NCI-H1694 treated with DMSO at 0.1 percent for 48 hours (cell line): ENCODE measurements around the gene PCBP3.
"Not testable (repeated sequence)": the region's sequence is repeated elsewhere in the genome, so short reads cannot be mapped to it uniquely, and the experiment has no call there.

Source experiments
- DNase-seq: peaks from one replicate; lab custom pipeline; 2025; lab: John Stamatoyannopoulos, UW

Gene PCBP3

DNA sequence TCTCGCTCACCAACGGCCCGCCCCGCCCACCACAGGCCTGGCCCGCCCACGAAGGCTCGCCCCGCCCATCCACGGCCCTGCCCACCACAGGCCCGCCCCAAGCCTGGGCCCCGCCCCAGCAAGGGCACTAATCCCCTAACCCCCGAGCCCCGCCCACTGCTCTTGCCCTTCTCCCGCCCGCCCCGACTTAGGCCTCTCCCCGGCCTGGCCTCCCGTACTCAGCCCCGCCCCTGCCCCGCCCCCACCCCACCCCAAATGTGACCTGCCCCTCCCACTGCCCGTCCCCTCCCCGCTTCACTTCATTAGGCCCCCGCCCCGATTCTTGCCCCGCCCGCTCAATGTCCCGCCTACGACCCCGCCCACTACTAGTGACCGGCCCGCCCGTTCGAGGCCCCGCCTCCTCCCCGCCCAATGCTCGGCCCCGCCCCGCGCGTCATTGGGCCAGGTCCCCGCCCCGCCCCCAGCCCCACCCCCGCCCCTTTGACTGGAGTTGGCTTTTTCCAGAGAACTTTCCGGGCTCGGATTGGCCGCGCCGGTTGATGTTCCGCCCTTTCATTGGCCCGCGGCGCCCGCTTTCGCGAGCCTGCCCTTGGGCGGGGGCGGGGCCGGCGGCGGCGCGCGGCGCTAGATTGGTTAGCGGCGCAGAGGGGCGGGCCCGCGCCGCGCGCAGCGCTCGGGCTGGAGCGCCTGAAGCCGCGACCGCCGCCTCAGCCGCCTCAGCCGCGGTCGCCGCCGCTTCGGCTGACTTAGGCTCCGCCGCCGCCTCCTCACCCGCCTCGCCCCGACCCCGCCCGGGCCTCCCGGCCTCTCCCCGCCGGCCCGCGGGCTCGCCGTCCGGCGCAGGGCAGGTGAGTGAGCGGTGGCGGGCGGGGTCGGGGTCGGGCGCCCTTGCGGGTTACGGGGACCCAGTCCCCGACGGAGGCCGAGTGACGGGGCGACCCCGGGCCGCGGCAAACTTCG lies at the start of gene PCBP3:
Gene PCBP3 (plus strand): TSS at position 705 of the 960 bp plus-strand sequence. CDS start 206,361 bp downstream, outside the sequence.
- no peak for DNase-seq

GRCh38 chr21:45594721-45595489 lies 48.6 kb upstream of the PCBP3 start:
- DNase-seq, result no peak

GRCh38 chr21:45595574-45596295 lies 47.8 kb upstream of the PCBP3 start:
- no peak for DNase-seq

- DNase-seq, result peak; percentile 24
Measured at GRCh38 chr21:45596704-45597318, 46.7 kb upstream of the PCBP3 start.

GRCh38 chr21:45598109-45598508 lies 45.4 kb upstream of the PCBP3 start:
- DNase-seq, result no peak

- no peak for DNase-seq
Measured at GRCh38 chr21:45598666-45599065, 44.9 kb upstream of the PCBP3 start.

- no peak for DNase-seq
Measured at GRCh38 chr21:45599146-45599581, 44.4 kb upstream of the PCBP3 start.

- no peak for DNase-seq
Measured at GRCh38 chr21:45600248-45600647, 43.3 kb upstream of the PCBP3 start.

GRCh38 chr21:45601551-45601950 lies 42.0 kb upstream of the PCBP3 start:
- no peak for DNase-seq

GRCh38 chr21:45602106-45602505 lies 41.4 kb upstream of the PCBP3 start:
- DNase-seq, result no peak

DNA sequence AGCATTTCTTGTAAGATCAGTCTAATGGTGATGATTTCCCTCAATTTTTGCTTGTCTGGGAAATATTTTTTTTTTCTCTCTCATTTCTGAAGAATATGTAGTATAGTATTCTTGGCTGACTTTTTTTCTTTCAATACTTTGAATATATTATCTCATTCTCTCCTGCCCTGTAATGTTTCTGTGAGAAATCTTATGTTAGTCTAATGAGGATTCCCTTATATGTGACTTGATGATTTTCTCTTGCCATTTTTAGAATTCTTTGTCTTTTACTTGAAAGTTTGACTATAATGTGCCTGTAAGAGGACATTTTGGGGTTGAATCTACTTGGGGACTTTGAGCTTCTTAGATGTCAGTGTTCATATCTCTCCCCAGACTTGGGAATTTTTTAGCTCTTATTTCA lies 40.0 kb upstream of the PCBP3 start:
- DNase-seq, result no peak

- DNase-seq, result not testable (repeated sequence)
Measured at GRCh38 chr21:45604681-45605080, 38.8 kb upstream of the PCBP3 start.

GRCh38 chr21:45607021-45607908 lies 36.3 kb upstream of the PCBP3 start:
- no peak for DNase-seq

DNA sequence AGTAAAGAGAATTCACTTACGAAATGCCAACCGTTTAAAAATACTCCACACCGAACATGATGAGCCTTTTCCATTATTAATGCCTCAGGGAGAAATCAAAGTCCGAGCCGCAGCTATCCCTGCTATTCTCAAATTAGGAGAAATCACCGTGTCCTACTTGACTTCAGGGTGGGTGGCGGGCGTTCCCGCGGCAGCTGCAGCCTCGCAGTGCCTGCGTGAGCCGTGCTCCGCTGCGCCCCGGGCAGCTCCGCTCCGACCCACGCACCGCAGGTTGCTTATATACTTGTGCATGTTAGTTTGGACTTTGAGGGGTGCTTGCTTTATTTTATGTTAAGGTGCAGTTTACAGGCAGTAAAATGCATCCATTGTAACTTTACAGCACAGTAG lies 35.6 kb upstream of the PCBP3 start:
- no peak for DNase-seq

- not testable (repeated sequence) for DNase-seq
Measured at GRCh38 chr21:45608747-45609470, 34.6 kb upstream of the PCBP3 start.

DNA sequence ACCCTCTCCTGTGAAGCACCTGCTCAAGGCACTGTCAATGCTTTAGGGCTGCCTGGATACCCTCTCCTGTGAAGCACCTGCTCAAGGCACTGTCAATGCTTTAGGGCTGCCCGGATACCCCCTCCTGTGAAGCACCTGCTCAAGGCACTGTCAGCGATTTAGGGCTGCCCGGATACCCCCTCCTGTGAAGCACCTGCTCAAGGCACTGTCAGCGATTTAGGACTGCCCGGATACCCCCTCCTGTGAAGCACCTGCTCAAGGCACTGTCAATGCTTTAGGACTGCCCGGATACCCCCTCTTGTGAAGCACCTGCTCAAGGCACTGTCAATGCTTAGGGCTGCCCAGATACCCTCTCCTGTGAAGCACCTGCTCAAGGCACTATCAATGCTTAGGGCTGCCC lies 33.9 kb upstream of the PCBP3 start:
- DNase-seq, result not testable (repeated sequence)

DNA sequence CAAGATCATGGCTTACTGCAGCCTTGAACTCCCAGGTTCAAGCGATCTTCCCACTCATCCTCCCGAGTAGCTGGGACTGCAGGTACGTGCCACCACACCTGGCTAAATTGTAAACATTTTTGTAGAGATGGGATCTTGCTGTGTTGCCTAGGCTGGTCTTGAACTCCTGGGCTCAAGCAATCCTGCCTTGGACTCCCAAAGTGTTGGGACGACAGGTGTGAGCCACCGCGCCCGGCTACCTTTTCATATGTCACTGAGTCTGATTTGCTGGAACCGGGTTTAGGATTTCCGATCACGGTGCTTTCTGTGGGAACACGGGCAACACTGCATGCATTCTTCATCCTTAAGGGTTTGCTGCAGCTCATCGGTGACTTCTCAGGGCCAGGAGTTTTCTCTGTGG lies 32.2 kb upstream of the PCBP3 start:
- DNase-seq, result no peak

GRCh38 chr21:45611939-45612664 lies 31.4 kb upstream of the PCBP3 start:
- DNase-seq, result no peak

DNA sequence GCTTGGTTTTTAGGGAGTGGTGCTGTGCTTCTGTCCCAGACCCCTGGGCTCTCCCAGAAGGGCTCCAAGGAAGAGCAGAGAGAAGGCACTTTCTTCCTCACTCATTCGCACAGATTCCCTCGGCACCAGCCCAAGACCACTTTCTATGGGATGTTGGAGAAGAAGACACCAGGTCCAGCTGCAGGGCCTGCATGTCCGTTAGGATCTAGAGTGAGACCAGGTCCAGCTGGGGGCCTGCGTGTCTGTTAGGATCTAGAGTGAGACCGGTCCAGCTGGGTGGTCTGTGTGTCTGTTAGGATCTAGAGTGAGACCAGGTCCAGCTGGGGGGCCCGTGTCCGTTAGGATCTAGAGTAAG lies 30.9 kb upstream of the PCBP3 start:
- not testable (repeated sequence) for DNase-seq
